OCI-LY7 (cell line): ENCODE results near the gene LSMEM2. TPM values are rescaled to one million over a fixed set of nuclear protein-coding genes. Genes with fewer than 3 reads are reported as not detected.

Experiments used
- BruUV-seq: library from RNA; stranded (reverse); fragments of 400-500 nt; replicated peaks from 2 replicates; lab custom pipeline; 2021; lab: Mats Ljungman, UMichigan
- CTCF ChIA-PET: fragments of 300-600 bp; sonication (Branson Sonifier 250); formaldehyde crosslinking; loops from one replicate; lab custom pipeline; 2022; ENCODE audit warnings: antibody characterized with exemption; ENCODE audit not compliant: unreplicated experiment; lab: Charles Lee
- POLR2A ChIA-PET: fragments of 300-600 bp; sonication (Branson Sonifier 250); formaldehyde crosslinking; loops from one replicate; lab custom pipeline; 2022; ENCODE audit warnings: antibody characterized with exemption; lab: Charles Lee
- DNase-seq: peaks from one replicate; pipeline ENCODE4 v3.0.0-alpha.2; 2015; ENCODE audit warnings: low spot score
- H2AFZ ChIP-seq: fragments of 200-600 bp; sonication (generic), shearing (Covaris generic); 2 replicates; pipeline ENCODE4 v1.6.1; 2014; ENCODE audit warnings: mild to moderate bottlenecking, antibody characterized with exemption, low read length, moderate library complexity
- H3K27ac ChIP-seq: fragments of 200-600 bp; sonication (generic); 2 replicates; pipeline ENCODE4 v1.5.1; 2014; ENCODE audit warnings: mixed run types, low read depth, mild to moderate bottlenecking, moderate library complexity, low read length, inconsistent platforms; ENCODE audit not compliant: poor library complexity, severe bottlenecking
- H3K36me3 ChIP-seq: fragments of 200-600 bp; sonication (generic); 2 replicates; pipeline ENCODE4 v1.6.1; 2014; ENCODE audit warnings: mild to moderate bottlenecking, antibody characterized with exemption, low read length, moderate library complexity, mixed read lengths; ENCODE audit not compliant: insufficient read depth
- H3K4me1 ChIP-seq: fragments of 200-600 bp; sonication (generic); 2 replicates; pipeline ENCODE4 v1.5.1; 2014; ENCODE audit warnings: mild to moderate bottlenecking, low read length; ENCODE audit not compliant: insufficient read depth, poor library complexity, severe bottlenecking
- H3K4me2 ChIP-seq: fragments of 200-600 bp; sonication (generic); 2 replicates; pipeline ENCODE4 v1.6.1; 2014; ENCODE audit warnings: mild to moderate bottlenecking, low read length
- H3K4me3 ChIP-seq: fragments of 200-600 bp; sonication (generic); 2 replicates; pipeline ENCODE4 v1.5.1; 2014; ENCODE audit warnings: mild to moderate bottlenecking, low read depth, low read length; ENCODE audit not compliant: poor library complexity, severe bottlenecking
- H3K79me2 ChIP-seq: fragments of 200-600 bp; sonication (generic); 2 replicates; pipeline ENCODE4 v1.6.1; 2016; ENCODE audit warnings: low read depth, mild to moderate bottlenecking, low read length, moderate library complexity, mixed read lengths; ENCODE audit not compliant: insufficient read depth
- H3K9me2 ChIP-seq: fragments of 200-600 bp; sonication (generic); 2 replicates; pipeline ENCODE4 v1.6.1; 2016; ENCODE audit warnings: mild to moderate bottlenecking, low read length, mixed read lengths; ENCODE audit not compliant: insufficient read depth
- H3K9me3 ChIP-seq: fragments of 200-600 bp; sonication (generic); 2 replicates; pipeline ENCODE4 v1.6.1; 2014; ENCODE audit warnings: mild to moderate bottlenecking, mixed run types, low read length, mixed read lengths
- H4K20me1 ChIP-seq: fragments of 200-600 bp; sonication (generic); 2 replicates; pipeline ENCODE4 v1.6.1; 2014; ENCODE audit warnings: mild to moderate bottlenecking, antibody characterized with exemption, low read length, moderate library complexity, mixed read lengths; ENCODE audit not compliant: insufficient read depth
- EZH2phosphoT487 ChIP-seq: fragments of 200-600 bp; sonication (generic); IDR thresholded peaks from 2 replicates; pipeline ENCODE4 v1.6.1; 2018; ENCODE audit warnings: low read depth, borderline replicate concordance, mild to moderate bottlenecking, mixed run types, antibody characterized with exemption, low read length, moderate library complexity, mixed read lengths
- intact Hi-C: fragments of 100-400 bp; cut with micrococcal nuclease; formaldehyde crosslinking; loops from one replicate; pipeline ENCODE4 v1.10.0; 2022; ENCODE audit not compliant: unreplicated experiment
- total RNA-seq, 2 experiments: library from RNA; depleted of rRNA in 1 of 2; stranded (reverse); fragments of >200 nt in 1 of 2; shearing (Covaris generic) in 1 of 2; gene quantifications; 2 replicates each; pipeline ENCODE4 v1.2.3, GENCODE V29; 2014 to 2022
- TF ChIP-seq, protein P1 (sequence below): fragments of 200-600 bp; sonication (generic); conservative IDR thresholded peaks from 2 replicates; pipeline ENCODE4 v1.5.1; 2014; ENCODE audit warnings: mild to moderate bottlenecking, antibody characterized with exemption, low read length, moderate library complexity, mixed read lengths

The LSMEM2 gene
- total RNA-seq, 2 experiments from 2014 or later: not detected

DNA sequence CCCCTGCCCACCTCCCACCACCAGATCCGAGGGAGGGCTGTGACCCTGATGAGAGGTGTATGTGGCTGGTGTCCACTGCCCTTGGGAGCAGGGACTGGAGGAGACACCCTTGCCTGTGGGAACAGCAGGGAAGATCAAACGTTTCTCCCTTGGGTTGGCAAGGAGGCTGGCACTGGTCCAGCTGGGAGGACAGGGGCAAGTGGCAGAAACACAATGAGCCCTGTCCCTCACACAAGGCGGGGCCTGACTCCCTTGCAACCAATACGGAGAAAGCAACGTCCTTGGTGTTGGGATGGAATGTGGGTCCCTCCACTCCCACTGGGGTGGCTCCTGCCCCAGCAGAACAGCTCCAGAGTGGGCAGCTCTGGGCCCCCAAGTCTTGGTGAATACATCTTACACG, 38.4 kb downstream of the LSMEM2 start:
- ChIA-PET POLR2A (interaction anchor here (1.6 kb wide), 2 partner anchors 11 to 18 kb away, joined by 4 to 8 read pairs; partner anchors contain the start of genes HYAL3, NAA80 and TUSC2), CTCF (interaction anchor here (1.1 kb wide), 1 partner anchor 16 kb away, joined by 3 read pairs; no protein-coding TSS in a partner anchor)
- Histone ChIP-seq H3K4me1 (peaks cover 47% of the 10 kb centered on the region), H3K36me3 (0 out of 2 replicates have a peak, but pooled peaks cover 6% of the 10 kb centered on the region), H3K9me2 (no peaks in the 10 kb centered on the region), H2AFZ (no peak overlapping the region), H3K9me3 (no peaks in the 10 kb centered on the region), H4K20me1 (no peaks in the 10 kb centered on the region), H3K4me3 (no peak overlapping the region), H3K79me2 (no peaks in the 10 kb centered on the region), H3K27ac (no peak overlapping the region), H3K4me2 (peak overlapping the region; percentile 46; the same call in 1 of the 2 replicates)
- no peak for TF ChIP-seq EZH2phosphoT487
- TF ChIP-seq, protein P1, sequence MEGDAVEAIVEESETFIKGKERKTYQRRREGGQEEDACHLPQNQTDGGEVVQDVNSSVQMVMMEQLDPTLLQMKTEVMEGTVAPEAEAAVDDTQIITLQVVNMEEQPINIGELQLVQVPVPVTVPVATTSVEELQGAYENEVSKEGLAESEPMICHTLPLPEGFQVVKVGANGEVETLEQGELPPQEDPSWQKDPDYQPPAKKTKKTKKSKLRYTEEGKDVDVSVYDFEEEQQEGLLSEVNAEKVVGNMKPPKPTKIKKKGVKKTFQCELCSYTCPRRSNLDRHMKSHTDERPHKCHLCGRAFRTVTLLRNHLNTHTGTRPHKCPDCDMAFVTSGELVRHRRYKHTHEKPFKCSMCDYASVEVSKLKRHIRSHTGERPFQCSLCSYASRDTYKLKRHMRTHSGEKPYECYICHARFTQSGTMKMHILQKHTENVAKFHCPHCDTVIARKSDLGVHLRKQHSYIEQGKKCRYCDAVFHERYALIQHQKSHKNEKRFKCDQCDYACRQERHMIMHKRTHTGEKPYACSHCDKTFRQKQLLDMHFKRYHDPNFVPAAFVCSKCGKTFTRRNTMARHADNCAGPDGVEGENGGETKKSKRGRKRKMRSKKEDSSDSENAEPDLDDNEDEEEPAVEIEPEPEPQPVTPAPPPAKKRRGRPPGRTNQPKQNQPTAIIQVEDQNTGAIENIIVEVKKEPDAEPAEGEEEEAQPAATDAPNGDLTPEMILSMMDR: no peak
- BruUV-seq: no TSS peak
- DNase-seq: no peak
- intact Hi-C loops: no loop called here

DNA sequence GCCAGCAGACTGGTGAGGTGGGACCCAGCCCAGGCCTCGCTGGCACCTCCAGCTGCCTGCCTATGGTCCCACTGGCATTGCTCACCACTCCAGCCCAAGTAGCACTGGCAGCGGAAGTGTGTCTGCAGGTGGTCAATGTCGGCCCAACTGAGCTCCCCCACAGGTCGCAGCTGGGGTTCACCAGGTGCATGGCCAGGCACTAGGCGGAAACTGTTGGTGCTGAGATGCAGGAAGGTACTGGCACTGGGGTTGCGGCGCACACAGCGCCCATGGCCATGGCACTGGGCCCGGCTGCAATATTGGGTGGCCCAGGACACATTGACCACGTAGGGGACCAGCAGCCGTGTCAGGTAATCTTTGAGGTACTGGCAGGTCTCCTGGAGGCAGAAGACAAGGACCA, 39.3 kb downstream of the LSMEM2 start:
- intact Hi-C loops: no loop called here
- H3K9me3 ChIP-seq: no peaks in the 10 kb centered on the region
- POLR2A ChIA-PET: interaction anchor here (1.6 kb wide), 2 partner anchors 10 to 19 kb away, joined by 4 to 8 read pairs; partner anchors contain the start of genes HYAL3, NAA80 and TUSC2
- peak overlapping the region; percentile 18 for H3K27ac ChIP-seq
- H3K9me2 ChIP-seq: no peaks in the 10 kb centered on the region
- peaks cover 49% of the 10 kb centered on the region for H3K4me1 ChIP-seq
- no peaks in the 10 kb centered on the region for H4K20me1 ChIP-seq
- no peak for TF ChIP-seq EZH2phosphoT487
- TF ChIP-seq, protein P1: no peak
- BruUV-seq: no TSS peak
- 0 out of 2 replicates have a peak, but pooled peaks cover 6% of the 10 kb centered on the region for H3K36me3 ChIP-seq
- H3K79me2 ChIP-seq: no peaks in the 10 kb centered on the region
- peak; percentile 66 for DNase-seq
- peak overlapping the region; percentile 23 for H3K4me3 ChIP-seq
- peak overlapping the region; percentile 46 for H3K4me2 ChIP-seq
- H2AFZ ChIP-seq: no peak overlapping the region
- CTCF ChIA-PET: interaction anchor here (1.1 kb wide), 1 partner anchor 15 kb away, joined by 3 read pairs; no protein-coding TSS in a partner anchor

DNA sequence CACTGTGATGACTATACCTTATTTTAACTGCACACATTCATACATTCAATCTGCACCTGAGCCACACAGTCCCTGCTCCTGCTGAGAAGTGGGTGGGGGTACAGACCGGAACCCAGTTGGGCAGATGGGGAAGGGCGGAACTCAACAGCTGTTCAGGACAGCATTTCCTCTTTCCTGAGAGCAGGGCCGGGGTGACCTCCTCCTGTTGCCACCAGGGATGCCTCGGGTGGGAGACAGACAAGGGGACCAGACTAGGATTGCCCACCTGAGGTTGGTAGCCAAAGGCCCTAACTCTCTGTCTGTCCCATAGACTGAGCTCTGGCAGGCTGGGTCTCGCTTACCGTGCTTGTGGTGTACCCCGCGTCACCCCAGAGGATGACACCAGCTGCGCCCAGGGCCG, 39.7 kb downstream of the LSMEM2 start:
- Histone ChIP-seq H4K20me1 (no peaks in the 10 kb centered on the region), H3K4me2 (peak overlapping the region; percentile 46), H2AFZ (no peak overlapping the region), H3K27ac (peak overlapping the region; percentile 18), H3K9me3 (no peaks in the 10 kb centered on the region), H3K36me3 (0 out of 2 replicates have a peak, but pooled peaks cover 6% of the 10 kb centered on the region), H3K79me2 (no peaks in the 10 kb centered on the region), H3K4me1 (peaks cover 49% of the 10 kb centered on the region), H3K4me3 (peak overlapping the region; percentile 23), H3K9me2 (no peaks in the 10 kb centered on the region)
- ChIA-PET CTCF (interaction anchor here (1.1 kb wide), 1 partner anchor 14 kb away, joined by 3 read pairs; no protein-coding TSS in a partner anchor), POLR2A (interaction anchor here (1.1 to 1.6 kb wide), 2 partner anchors 18 to 19 kb away, joined by 4 to 8 read pairs; partner anchors contain the start of genes HYAL3 and NAA80)
- intact Hi-C loops: no loop called here
- TF ChIP-seq, protein P1: no peak
- no TSS peak for BruUV-seq
- DNase-seq: no peak
